Activated T-cell treated with anti-CD3 and anti-CD28 coated beads for 48 hours (primary cell): ENCODE results near the gene DDX39B.

ENCODE experiments used
- DNase-seq: peaks from one replicate; pipeline ENCODE4 v3.0.0-alpha.2; 2020; ENCODE audit warnings: low read depth

The DDX39B gene

DNA sequence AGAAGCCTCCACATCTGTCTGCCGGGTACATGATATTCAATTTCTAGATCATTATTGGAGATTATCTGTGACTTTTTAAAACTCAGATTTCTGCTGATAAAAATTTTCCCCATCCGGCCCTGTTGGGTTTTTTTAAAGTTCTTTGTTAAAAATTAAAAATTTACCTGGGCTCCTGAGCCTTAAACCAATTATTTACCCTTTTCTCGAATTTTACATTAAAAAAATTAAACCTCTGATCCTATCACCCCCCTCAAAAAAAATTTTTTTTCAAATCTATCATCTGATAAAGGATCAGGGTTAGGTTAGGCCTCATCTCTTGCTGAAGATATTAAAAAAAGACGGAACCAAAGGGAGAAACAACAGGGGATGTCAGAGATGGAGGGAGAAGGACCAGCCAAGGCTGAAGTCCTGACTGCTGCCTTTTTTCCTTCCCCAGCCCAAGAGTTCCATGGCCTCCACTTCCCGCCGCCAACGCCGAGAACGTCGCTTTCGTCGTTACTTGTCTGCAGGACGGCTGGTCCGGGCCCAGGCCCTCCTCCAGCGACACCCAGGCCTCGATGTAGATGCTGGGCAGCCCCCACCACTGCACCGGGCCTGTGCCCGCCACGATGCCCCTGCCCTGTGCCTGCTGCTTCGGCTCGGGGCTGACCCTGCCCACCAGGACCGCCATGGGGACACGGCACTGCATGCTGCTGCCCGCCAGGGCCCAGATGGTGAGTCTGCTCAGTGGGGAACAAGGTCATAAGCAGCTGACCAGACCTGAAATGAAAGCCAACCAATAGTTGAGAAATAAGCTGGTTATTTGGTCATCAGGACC, 6.1 kb upstream of the DDX39B start:
- DNase-seq = no peak

DNA sequence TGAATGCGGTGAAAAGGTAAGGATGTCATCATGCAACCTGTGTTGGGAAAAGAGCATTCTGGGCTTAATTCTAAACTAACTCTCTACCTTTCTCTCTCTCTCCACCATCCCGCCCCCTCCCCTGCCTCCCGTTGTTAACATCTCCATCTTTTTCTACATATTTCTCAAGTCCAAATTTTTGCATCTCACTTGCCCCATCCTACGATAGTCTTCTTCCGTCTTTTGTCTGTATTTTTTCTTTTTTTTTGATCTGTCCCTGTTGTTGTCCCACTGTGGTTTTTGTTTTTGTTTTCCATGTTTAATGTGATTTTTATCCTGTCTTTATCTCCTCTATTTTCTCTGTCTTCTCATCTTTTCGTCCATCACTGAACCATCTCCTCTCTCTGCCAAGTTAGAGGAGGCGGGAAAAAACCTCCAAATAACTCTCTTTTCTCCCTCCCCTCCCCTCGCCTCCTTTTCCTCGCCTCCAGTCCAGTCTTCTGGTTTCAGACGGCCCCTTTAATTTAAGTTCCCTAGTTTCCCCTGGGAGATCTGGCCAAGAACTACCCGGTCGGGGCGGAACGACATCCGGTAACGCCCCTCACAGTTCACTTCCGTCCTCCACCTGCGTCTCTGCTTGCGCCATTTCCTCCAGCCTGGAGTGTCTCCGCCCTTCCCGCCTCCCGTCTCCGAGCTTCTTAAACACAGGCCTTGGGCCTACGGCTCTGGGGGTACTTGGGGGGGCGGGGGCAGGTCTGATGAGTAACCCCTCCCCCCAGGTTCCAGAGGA, 5.3 kb upstream of the DDX39B start, which contains the start of gene NFKBIL1:
Gene NFKBIL1, plus strand, starts transcription at position 651 of the 769 bp plus-strand sequence. Its CDS starts 87 bp downstream, at position 738.
- DNase-seq = peak; percentile 90

DNA sequence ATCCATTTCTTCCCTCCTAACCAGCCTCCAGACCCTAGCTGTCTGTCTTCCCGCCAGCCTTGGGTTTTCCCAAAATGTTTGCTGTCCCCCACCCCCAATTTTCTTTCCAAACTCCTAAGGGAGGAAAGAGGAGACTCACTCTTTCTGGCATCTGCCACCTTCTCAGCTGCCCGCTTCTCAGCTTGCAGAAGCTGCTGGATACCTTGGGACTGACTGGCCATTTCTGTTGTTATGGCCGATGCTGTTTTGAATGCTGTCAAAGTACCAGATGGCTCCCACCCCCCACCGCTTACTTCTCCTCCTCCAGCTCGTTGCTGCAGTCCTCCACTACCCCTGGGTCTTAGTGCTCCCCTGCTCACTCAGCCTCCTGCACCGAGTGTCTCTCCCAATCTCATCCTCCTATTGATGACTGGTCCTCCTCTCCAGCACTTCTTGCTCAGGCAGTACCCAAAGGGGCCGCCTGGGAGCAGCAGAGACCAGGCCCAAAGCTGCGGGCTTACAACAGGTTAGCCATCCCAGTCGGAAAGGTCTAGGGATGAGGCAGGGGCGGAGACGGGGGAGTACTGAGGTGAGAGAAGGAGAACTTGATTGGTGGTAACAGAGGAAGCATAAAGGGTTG, 4.6 kb upstream of the DDX39B start, which contains the start of gene ATP6V1G2:
Gene ATP6V1G2, minus strand, starts transcription at position 270 of the 619 bp plus-strand sequence. Its CDS starts 49 bp downstream, at position 221.
- DNase-seq = peak; percentile 88

DNA sequence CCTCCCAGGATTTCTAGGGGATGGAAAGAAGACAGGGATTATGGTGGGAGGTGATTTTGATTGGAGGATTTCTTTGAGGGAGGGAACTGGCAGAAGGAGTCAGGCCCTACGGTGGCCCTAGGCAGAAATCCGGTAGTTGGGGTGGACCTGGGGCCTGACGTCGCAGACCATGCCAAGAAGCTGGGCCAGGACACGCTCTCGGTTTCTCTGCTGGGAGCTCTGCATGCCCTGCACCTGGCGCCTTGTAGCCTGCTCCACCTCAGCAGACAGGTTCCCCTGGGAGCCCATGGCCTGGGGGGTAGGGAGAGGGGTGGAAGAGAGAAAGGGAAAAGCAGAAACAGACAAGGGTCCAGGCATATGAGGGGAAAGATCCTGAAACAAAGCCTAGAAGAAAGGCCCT, 3.5 kb upstream of the DDX39B start:
- DNase-seq = no peak

DNA sequence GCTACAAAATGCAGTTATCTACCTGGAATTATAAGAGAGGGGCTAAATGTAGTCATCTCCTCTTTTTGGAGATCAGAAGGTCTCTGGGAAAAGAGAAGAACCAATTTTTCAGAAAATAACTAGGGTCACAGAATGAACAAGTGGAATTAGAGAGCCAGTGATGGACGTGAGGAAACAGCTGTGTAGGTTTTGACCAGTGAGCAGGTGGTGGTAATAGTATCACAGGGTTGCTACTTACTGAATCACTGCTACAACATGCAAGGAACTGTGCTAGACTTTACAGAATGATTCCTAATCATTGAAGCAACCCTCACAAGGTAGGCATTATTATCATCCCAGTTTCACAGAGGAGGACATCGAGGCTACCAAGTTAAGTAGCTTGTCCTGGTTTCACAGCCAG, 2.9 kb upstream of the DDX39B start:
- no peak for DNase-seq

DNA sequence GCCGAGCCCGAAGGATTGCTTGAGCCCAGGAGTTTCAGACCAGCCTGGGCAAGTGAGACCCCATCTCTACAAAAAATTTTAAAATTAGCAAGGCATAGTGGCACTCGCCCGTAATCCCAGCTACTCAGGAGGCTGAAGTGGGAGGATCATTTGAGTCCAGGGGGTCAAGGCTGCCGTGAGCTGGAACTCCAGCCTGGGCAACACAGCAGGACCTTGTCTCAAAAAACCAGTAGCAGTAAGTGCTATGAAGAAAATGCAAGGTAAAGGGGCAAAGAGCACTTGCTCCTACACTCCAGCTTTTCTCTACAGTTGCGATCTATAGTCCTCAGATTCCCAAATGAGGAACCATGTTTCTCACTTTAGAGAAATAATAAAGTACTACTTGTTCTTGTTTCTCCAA, 1.8 kb upstream of the DDX39B start:
- DNase-seq = no peak

DNA sequence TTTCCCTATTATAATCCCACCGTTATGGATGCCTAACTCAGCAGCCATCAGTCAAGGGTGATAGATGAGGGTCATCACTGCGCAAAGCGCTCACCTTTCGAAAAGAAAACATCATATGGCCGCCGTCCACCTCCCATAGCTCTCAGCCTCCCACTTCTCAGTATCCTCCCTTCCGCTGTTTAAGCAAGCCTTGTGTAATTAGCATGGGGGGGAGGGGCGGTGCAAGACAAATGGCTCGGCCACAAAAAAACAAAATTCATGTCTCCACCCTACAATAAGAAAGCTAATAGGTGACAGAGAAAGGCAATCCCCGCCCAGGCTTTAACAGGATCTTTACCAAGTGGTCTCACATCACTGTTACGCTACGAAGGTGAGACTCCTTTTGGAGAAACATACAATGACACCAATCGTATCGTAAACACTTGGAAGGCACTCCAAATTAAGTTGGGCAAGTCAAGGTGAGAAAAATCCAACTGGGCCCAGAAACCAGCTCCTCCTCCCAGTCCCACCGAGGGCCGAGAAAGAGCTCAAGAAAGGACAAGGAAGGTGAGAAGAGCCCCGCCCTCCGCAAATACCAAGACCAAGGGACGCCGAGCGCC, 645 bp downstream of the DDX39B start:
- DNase-seq = peak; percentile 43

DNA sequence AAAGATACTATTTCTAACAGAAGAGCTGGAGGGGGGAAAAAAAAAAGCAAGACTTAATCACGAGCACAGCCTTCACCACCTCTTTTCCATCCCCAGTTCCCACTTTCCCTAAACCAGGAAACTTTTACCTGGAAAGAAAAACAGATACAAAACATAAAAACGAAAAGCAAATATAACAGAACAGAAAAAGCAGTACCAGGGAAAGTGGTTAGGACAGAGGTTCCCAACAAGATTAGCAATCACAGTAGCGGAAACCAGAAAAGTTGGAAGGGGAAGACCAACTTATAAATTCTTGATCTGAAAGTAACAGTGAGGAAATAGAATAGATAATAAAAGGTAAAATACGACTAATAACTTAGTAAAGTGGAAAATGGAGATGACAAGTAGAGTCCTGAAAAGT, 1.2 kb downstream of the DDX39B start:
- DNase-seq = no peak

DNA sequence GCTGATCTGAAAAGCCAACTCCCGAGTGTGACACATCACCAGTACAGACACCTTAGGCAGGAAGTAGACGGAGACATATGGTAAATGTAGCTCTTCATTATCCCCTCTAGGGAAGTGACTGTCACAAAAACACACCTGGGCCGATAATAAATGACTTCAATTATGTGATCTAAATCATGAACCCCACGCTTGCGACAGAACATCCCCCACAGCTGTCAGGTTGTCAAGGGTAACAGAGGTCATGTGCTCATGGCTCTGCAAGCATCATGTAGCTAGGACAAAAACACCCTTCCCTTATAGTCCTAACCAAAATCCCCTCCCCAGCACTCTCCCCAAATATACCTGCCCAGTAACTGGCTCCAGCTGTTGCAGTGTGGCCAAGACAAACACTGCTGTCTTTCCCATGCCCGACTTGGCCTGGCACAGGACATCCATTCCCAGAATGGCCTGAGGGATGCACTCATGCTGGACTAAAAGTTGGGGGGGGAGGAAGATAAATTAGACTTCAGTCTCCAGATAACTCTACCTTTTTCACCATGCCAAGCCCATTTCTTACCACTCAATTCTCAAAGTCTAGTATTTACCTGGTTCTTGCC, 2.9 kb downstream of the DDX39B start:
- DNase-seq = no peak

DNA sequence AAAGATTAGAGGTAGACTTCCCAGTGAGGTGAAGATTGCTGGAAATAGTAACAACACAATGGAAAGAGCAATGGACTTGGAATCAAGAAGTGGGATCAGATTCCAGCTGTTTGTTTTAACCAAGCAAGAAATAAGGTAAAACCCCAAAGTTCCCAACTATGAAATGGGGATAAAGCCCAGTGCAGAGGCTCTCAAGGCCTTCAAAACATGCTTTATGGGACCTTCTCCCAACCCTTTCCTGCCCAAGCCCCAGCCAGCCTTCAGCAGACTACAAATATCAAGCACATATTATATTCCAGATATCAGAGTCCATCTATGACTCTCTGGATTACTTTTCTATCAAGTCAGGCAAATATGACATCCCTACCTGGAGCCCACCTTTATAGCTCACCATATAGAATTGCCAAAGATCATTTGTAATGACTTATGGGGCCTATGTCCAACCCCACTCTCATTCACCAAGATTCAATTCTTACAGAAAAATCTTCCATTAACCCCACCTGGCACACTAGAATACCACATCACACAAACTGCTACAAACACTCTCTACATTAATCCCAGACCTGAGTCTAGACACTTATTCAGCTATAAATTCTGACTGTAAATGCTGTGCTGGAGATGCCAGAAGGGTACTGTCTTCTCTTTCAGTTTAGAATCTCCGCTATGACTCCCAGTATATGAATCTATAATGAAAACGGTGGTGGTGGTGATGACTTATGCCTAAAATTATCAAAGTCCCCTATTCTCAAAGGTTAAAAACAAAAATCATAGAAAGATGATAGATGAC, 6.1 kb downstream of the DDX39B start:
- no peak for DNase-seq

DNA sequence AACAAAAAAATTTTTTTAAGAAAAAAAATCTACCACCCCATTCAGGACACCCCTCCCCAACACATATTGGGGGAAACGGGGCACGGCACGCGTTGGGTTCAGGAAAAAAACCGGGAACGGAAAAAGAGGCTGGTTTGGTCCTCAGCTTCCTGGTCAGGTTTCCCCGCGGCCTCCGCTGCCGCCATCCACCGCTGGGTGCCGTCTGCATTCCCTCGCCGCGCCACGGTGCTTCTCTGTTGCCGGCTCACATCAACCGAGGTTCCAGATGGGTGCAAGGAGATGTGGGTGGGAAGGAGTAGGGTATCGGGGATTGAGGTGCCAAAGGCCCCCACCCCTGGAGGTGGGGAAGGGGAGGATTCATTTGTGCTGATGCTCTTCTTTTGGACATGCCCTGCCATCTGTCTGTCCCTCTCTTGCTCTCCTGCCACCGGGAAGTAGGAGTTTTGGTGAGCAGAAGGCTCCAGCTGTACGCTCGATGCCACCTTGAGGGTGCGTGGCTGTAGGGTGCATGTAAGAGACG, 7.2 kb downstream of the DDX39B start:
- no peak for DNase-seq

DNA sequence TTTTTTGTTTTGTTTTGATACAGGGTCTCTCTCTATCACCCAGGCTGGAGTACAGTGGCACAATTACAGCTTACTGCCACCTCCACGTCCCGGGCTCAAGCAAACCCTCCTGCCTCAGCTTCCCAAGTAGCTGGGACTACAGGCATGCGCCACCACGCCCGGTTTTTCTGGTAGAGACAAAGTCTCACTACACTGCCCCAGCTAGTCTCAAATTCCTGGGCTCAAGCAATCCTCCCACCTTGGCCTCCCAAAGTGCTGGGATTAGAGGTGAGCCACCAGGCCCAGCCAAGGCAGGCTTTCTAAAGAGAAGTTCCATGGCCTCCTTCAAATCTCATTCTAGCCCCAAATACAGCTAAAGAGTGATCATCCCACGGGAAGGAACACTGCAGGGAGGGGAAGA, 7.8 kb downstream of the DDX39B start:
- no peak for DNase-seq

DNA sequence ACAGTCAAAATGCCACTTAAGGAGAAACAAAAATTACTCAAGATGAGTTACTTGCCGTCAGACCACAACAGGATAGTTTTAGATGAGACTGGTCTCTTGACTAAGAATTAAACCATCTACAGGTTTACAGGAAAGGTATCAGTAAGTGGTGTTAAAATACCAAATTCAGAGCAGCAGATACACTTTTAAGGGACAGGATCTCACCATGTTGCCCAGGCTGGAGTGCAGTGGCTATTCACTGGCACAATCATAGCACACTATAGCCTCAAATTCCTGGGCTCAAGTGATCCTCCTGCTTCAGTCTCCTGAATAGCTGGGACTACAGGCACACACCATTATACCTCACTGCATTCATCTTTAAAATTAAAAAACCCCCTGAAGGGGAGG, 8.4 kb downstream of the DDX39B start:
- no peak for DNase-seq

DNA sequence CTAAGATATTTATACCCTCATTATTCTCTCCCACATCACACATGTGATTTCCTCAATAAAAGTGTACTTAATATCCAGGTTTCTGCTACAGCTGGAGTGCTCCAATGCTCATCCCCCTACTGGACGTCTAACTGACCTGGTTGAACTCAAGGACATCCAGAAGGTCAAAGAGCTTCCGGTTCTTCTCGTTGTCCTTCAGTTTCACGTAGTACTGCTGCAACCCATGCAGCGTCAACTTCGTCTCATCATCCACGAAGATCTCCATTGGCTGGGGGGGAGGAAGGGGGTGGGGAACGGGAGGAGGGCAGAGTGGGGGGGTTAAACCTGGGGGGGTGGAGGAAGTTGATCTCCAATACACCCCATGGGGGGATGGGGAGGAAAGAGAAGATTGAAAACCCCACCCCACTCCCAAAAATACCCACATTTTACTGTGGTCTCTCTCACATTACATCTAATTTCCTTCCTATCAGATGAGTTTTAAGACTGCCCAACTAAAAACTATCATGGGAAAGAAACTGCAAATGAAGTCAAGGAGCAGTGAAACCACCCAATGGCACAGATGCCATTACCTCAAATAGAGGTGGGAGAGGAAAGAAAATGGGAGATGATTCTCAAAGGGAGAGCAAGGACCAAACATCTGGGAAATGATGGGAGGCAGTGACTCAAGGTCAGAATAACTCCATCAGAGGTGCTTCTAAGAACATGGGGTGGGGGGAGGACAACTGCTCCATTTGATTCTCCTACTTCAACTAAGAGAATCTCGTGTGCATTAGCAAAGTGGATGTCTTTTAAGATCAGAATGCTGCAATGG, 9.0 kb downstream of the DDX39B start:
- no peak for DNase-seq

DNA sequence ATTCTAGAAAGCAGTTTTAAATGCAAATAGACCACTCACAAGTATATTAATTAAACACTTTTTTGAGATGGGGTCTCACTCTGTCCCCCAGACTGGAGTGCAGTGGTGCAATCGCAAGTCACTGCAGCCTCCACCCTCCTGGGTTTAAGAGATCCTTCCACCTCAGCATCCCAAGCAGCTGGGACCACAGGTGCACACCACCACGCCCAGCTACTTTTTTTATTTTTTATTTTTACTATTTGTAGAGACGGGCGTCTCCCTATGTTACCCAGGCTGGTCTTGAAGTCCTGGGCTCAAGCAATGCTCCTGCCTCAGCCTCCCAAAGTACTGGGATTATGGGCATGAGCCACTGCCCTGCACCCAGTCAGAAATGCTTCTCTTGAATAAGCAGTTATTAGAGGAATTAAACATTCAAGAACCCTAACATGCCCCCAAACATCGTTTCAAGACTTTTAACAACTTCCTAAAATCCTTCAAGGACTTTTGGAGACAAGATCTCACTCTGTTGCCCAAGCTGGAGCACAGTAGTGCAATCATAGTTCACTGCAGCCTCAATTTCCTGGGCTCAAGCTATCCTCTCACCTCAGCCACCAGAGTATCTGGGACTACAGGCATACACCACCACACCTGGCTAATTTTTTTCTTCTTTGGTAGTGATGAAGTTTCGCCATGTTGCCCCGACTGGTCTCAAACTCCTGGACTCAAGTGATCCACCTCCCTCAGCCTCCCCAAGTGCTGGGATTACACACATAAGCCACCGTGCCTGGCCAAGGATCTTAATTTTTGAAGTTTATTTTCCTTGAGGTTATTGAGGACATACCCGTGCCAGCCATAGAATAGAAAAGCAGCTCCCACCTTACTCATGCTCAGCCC, 9.8 kb downstream of the DDX39B start:
- no peak for DNase-seq

DNA sequence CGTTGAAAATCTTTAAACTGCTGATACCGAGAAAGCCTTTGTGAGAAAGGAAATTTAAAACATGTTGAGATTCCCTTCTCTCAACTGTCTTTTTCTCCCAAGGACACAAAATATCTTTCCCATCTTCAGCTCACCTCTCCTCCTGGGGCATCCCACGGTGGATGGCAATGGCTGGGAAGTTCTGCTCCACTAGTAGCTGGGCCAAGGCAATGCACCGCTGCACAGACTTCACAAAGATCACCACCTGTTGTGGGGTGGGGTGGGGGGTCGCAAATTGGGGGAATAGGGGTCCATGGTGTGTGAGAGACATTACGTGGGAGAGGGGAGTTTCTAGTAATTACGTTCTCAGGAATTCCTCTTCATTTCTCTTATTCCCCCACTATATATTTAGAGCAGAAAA, 10.6 kb downstream of the DDX39B start:
- DNase-seq = no peak

DNA sequence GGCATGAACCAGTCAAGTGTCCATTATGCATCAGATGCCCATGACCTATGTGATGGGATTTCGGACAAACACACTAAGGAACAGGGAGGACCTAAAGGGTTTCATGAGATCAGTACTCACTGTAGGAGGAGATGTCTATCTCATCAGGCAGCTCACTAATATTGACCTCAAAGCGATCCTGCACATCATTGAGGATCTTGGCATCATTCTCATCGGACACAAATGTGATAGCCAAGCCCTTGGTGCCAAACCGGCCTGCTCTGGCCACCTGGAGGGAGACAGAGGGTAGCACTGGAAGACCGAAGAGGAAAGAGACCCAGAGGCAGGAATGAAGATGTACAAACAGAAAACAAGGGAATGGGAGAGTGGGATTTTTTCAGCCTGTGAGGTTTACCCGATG, 11.1 kb downstream of the DDX39B start:
- no peak for DNase-seq

DNA sequence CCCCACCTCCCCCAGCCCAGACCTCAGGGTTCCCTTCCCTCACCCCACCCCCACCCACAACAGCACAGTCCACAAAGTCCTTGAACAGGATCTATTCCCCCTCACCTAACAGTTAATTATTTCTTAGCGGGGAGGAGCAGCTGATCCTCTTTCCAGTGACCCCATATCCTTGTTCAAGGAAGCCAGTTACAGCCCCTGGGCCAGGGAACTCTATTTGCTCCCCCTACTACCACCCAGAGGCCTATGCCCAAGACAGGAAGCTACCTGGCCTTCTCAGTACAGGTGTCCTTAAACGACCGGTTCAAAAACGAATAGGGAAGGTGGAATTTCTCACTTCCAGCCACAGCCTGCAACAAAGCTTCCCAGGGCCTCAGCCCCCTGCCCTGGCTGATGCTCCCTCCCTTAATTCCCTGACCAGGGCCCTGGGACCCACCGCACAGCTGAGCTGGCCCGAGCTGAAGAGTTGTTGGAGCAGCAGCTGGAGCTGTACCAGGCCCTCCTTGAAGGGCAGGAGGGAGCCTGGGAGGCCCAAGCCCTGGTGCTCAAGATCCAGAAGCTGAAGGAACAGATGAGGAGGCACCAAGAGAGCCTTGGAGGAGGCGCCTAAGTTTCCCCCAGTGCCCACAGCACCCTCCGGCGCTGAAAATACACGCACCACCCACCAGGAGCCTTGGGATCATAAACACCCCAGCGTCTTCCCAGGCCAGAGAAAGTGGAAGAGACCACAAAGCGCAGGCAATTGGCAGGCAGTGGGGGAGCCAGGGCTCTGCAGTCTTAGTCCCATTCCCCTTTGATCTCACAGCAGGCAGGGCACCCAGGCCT, 12.3 kb downstream of the DDX39B start:
- no peak for DNase-seq
